Esophagus muscularis mucosa (tissue), 4 donors: ENCODE results near the gene PKP4. TPM values are rescaled to one million over a fixed set of nuclear protein-coding genes. Genes with fewer than 3 reads are reported as not detected.

ENCODE experiments used
- DNase-seq: peaks from one replicate; pipeline ENCODE4 v3.0.0-alpha.2; 2017; ENCODE audit errors: extremely low spot score
- H3K27ac ChIP-seq, 4 donors: fragments of 200-600 bp; sonication (generic); replicated peaks in 1 of 4; 1 replicate in 3 of 4; 2 replicates in 1 of 4; pipeline ENCODE4 v1.5.1; 2016 to 2019; ENCODE audit warnings: mild to moderate bottlenecking in 1 of 4
- H3K27me3 ChIP-seq, 4 donors: fragments of 200-600 bp; sonication (generic); one replicate each; pipeline versions ENCODE4 v1.5.1 to v1.6.0; 2016 to 2019
- H3K36me3 ChIP-seq, 4 donors: fragments of 200-600 bp; sonication (generic); one replicate each; pipeline ENCODE4 v1.5.1; 2016 to 2019
- H3K4me1 ChIP-seq, 4 donors: fragments of 200-600 bp; sonication (generic); one replicate each; pipeline ENCODE4 v1.5.1; 2016 to 2019
- H3K4me3 ChIP-seq, 4 donors: fragments of 200-600 bp; sonication (generic); 1 replicate in 2 of 4; 2 replicates in 2 of 4; pipeline ENCODE4 v1.5.1; 2016 to 2019; ENCODE audit warnings: mild to moderate bottlenecking in 4 of 4, moderate library complexity in 1 of 4
- H3K9me3 ChIP-seq, 4 donors: fragments of 200-600 bp; sonication (generic); 1 replicate in 3 of 4; 2 replicates in 1 of 4; pipeline ENCODE4 v1.5.1; 2016 to 2019
- EP300 ChIP-seq: sonication (generic); formaldehyde crosslinking; IDR thresholded peaks from one replicate; pipeline ENCODE4 v1.6.1; 2017; ENCODE audit warnings: antibody characterized with exemption
- POLR2A ChIP-seq: fragments of 450-650 bp; IDR thresholded peaks from one replicate; pipeline ENCODE4 v1.6.1; 2017; ENCODE audit warnings: antibody characterized with exemption, moderate library complexity, mild to moderate bottlenecking, low read depth
- POLR2AphosphoS5 ChIP-seq, 2 donors: sonication (generic); formaldehyde crosslinking; IDR thresholded peaks; one replicate each; pipeline ENCODE4 v1.6.1; 2017; ENCODE audit warnings: antibody characterized with exemption in 2 of 2
- WGBS: methylation state at CpG from one replicate; pipeline ENCODE4 v1.1.5; 2018; 5-methylcytosine and 5-hydroxymethylcytosine counted together
- intact Hi-C: fragments of 100-400 bp; cut with DNase I; formaldehyde crosslinking; loops from one replicate; pipeline ENCODE4 v1.15.1; 2023
- total RNA-seq, 4 donors: library from RNA; depleted of rRNA; stranded (reverse); fragments of >200 nt; gene quantifications; one replicate each; pipeline versions ENCODE4 v1.1.0 to v1.2.1, GENCODE V29; 2016
- TF ChIP-seq, protein P1 (sequence below), 3 experiments: fragments of 200-600 bp in 2 of 3; fragments of 450-650 bp in 1 of 3; sonication (generic) in 2 of 3; IDR thresholded peaks; one replicate each; pipeline ENCODE4 v1.5.1; 2017 to 2019; ENCODE audit warnings: antibody characterized with exemption in 3 of 3, mild to moderate bottlenecking in 2 of 3, moderate library complexity in 1 of 3

PKP4 gene
- total RNA-seq, 4 donors from 2014 or later: 79.7 to 131 (median 93.0) TPM

DNA sequence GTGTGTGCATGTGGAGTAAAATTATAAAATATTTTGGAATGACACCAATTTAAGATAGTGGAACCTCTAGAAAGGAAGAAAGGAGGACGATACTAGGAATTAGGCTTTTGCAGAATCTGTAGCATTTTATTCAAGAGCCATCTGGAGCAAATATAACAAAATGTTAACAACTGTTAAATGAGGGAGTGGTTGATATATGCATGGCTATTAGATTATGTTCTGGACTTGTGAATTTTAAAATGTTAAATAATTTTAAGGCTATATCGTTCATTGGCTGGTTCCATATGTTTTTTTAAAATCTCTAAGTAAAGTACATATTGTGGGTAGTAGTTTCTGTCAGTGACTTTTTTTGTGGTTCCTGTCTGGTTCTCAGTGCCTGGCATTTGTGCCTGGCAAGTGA lies 123.2 kb downstream of the PKP4 start:
- DNase-seq: no peak
- no peak for TF ChIP-seq POLR2A
- no peak for TF ChIP-seq POLR2AphosphoS5 (IDR thresholded peaks at IDR 0.05)
- TF ChIP-seq EP300: no peak
- TF ChIP-seq, protein P1, sequence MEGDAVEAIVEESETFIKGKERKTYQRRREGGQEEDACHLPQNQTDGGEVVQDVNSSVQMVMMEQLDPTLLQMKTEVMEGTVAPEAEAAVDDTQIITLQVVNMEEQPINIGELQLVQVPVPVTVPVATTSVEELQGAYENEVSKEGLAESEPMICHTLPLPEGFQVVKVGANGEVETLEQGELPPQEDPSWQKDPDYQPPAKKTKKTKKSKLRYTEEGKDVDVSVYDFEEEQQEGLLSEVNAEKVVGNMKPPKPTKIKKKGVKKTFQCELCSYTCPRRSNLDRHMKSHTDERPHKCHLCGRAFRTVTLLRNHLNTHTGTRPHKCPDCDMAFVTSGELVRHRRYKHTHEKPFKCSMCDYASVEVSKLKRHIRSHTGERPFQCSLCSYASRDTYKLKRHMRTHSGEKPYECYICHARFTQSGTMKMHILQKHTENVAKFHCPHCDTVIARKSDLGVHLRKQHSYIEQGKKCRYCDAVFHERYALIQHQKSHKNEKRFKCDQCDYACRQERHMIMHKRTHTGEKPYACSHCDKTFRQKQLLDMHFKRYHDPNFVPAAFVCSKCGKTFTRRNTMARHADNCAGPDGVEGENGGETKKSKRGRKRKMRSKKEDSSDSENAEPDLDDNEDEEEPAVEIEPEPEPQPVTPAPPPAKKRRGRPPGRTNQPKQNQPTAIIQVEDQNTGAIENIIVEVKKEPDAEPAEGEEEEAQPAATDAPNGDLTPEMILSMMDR (IDR thresholded peaks at IDR 0.05): no peak
- Histone ChIP-seq H3K4me3 (no peak overlapping the region), H3K9me3 (no peaks in the 10 kb centered on the region), H3K27me3 (no peaks in the 10 kb centered on the region), H3K36me3 (peaks cover 0 to 5% (median 0%) of the 10 kb centered on the region in 4 donors), H3K4me1 (peaks cover 0 to 4% (median 3%) of the 10 kb centered on the region in 4 donors), H3K27ac (no peak overlapping the region)
- 90% methylated on average over 2 of the region's 2 CpGs for WGBS
- intact Hi-C loops: no loop called here

DNA sequence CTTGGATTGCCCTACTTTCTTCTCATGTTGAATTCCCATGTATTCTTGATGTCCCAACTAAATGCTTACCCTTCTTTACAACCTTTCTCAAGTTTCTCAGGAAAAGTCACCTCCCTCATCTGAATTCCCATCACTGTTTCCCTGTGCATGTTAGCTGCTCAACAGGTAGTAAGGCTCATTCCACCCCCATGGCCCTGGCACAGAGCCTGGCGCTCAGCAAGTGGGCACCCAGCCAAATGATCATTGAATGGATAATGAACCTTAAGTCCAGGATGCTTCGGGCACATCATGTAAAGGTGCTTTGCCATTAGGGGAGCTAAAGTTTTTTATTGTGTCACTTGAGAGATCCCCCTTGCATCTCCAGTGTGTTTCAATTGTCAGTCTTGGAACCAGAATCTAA lies 124.0 kb downstream of the PKP4 start:
- Histone ChIP-seq H3K4me3 (no peak overlapping the region), H3K27me3 (no peaks in the 10 kb centered on the region), H3K9me3 (no peaks in the 10 kb centered on the region), H3K4me1 (peaks cover 0 to 1% (median 0%) of the 10 kb centered on the region in 4 donors), H3K27ac (no peak overlapping the region), H3K36me3 (peaks cover 0 to 5% (median 0%) of the 10 kb centered on the region in 4 donors)
- intact Hi-C loops: no loop called here
- no peak for DNase-seq
- 83% methylated on average over 2 of the region's 2 CpGs for WGBS
- TF ChIP-seq POLR2A (no peak), POLR2AphosphoS5 (IDR thresholded peaks at IDR 0.05) (no peak), EP300 (no peak)
- TF ChIP-seq, protein P1 (IDR thresholded peaks at IDR 0.05): no peak

DNA sequence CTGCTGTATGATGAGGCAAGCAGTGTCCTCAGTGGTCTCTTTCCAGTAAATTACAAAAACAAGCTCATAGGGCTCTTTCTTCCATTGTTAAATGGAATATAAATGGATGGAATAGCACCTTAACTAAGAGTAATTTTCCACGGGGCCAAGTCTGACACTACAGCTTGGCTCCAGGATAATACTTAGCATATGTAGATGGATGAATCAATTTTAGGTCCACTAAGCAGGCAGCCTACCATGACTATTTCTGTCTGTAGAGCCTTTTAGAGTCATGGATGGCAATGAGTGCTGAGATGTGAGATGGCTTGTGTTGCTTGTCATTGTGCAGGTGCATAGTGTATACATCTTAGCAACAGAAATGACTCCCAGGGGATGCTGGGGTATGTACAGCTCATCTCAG lies 125.9 kb downstream of the PKP4 start:
- WGBS: 92% methylated on average over 1 of the region's 1 CpG
- no peaks in the 10 kb centered on the region for H3K27me3 ChIP-seq
- no peaks in the 10 kb centered on the region for H3K9me3 ChIP-seq
- H3K36me3 ChIP-seq: peaks cover 0 to 5% (median 0%) of the 10 kb centered on the region in 4 donors
- no peak overlapping the region for H3K27ac ChIP-seq
- DNase-seq: no peak
- H3K4me1 ChIP-seq: peaks cover 0 to 12% (median 6%) of the 10 kb centered on the region in 4 donors
- no peak overlapping the region for H3K4me3 ChIP-seq
- intact Hi-C loops: no loop called here
- TF ChIP-seq, protein P1 (IDR thresholded peaks at IDR 0.05): no peak
- TF ChIP-seq POLR2A (no peak), EP300 (no peak)

DNA sequence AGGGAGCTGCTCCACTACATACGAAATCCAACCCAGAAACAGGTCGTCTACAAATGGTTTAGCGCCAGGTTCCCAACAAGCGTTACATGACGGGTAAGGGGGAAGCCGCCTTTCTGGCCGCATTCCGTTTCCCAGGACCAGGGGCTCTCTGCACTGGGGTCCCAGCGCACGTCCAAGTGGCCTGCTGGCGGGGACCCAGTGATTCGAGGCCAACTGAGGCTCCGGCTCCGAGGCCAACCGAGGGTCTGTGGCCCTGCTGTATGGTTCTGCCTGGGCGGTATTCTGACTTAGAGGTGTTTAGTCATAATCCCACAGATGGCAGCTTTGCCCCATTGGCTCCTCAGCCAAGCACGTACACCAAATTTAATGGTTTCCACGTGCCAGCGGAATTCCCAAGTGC lies 127.2 kb downstream of the PKP4 start:
- WGBS: over 99% methylated on average over 15 of the region's 19 CpGs
- peaks cover 0 to 5% (median 0%) of the 10 kb centered on the region in 4 donors for H3K36me3 ChIP-seq
- peaks cover 0 to 12% (median 6%) of the 10 kb centered on the region in 4 donors for H3K4me1 ChIP-seq
- H3K4me3 ChIP-seq: no peak overlapping the region
- no peaks in the 10 kb centered on the region for H3K27me3 ChIP-seq
- TF ChIP-seq EP300: no peak
- TF ChIP-seq POLR2AphosphoS5 (IDR thresholded peaks at IDR 0.05): no peak
- TF ChIP-seq, protein P1 (IDR thresholded peaks at IDR 0.05): no peak
- TF ChIP-seq POLR2A: no peak
- intact Hi-C loops: no loop called here
- H3K9me3 ChIP-seq: no peaks in the 10 kb centered on the region
- no peak for DNase-seq
- H3K27ac ChIP-seq: no peak overlapping the region

DNA sequence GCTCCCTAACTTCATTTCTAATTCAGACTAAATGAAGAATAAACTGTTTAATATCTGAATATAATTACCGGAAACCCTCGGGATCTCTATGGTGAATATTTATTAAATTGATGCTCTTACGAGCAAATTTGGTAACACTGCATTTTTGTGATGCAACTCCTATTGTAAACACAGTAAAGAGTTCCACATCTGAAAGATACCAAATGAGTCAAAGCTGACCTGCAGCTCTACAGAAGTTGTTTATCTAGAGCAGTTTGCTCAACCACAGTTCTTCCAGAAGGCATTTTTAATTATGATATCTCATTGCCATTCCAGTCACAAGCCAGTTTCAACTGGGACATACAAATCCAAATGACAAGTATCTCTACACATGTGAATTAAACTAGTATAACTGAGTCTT lies 129.7 kb downstream of the PKP4 start:
- Histone ChIP-seq H3K9me3 (no peaks in the 10 kb centered on the region), H3K4me1 (peaks cover 0 to 12% (median 6%) of the 10 kb centered on the region in 4 donors), H3K27me3 (no peaks in the 10 kb centered on the region), H3K27ac (peak overlapping the region in 1 of 4 donors; percentile 3), H3K4me3 (no peak overlapping the region), H3K36me3 (peaks cover 0 to 5% (median 0%) of the 10 kb centered on the region in 4 donors)
- WGBS: 61% methylated on average over 3 of the region's 3 CpGs
- intact Hi-C loops: no loop called here
- TF ChIP-seq, protein P1 (IDR thresholded peaks at IDR 0.05): no peak
- TF ChIP-seq POLR2A (no peak), EP300 (no peak), POLR2AphosphoS5 (IDR thresholded peaks at IDR 0.05) (no peak)
- no peak for DNase-seq
